CD4-positive, alpha-beta T cell (primary cell): ENCODE results near the gene CD55. TPM values are rescaled to one million over a fixed set of nuclear protein-coding genes. Genes with fewer than 3 reads are reported as not detected.
A peak's percentile ranks its signal among the peaks of the same experiment; 100 is the strongest.

Experiments used
- ATAC-seq: fragments of 200-7000 bp; cut with Tn5 transposase; one replicate; pipeline ENCODE4 v1.10.0; 2022; ENCODE audit warnings: mild to moderate bottlenecking; ENCODE audit not compliant: poor library complexity
- CTCF ChIA-PET: fragments of 350-600 bp; sonication (Branson Sonifier 250); formaldehyde crosslinking; loops from one replicate; lab custom pipeline; 2021; ENCODE audit warnings: antibody characterized with exemption, inconsistent platforms; lab: Charles Lee
- POLR2A ChIA-PET: fragments of 350-600 bp; sonication (Branson Sonifier 250); formaldehyde crosslinking; loops from one replicate; lab custom pipeline; 2021; ENCODE audit warnings: antibody characterized with exemption, inconsistent platforms; lab: Charles Lee
- DNase-seq, 14 experiments: peaks; one replicate each; pipeline ENCODE4 v3.0.0-alpha.2; 2013 to 2020; ENCODE audit warnings: mixed read lengths in 2 of 14
- H3K27ac ChIP-seq, 2 donors: one replicate each; pipeline versions ENCODE4 v1.5.1 to v1.7.0; 2013; ENCODE audit warnings: low read length in 2 of 2, low read depth in 1 of 2, mild to moderate bottlenecking in 1 of 2
- H3K27me3 ChIP-seq, 2 experiments: 1 replicate in 1 of 2; 2 replicates in 1 of 2; pipeline versions ENCODE4 v1.6.1 to v1.7.0; 2013; ENCODE audit warnings: low read length in 2 of 2, control low read depth in 1 of 2, mild to moderate bottlenecking in 1 of 2, moderate library complexity in 1 of 2; ENCODE audit not compliant: insufficient read depth in 2 of 2, control insufficient read depth in 1 of 2
- H3K36me3 ChIP-seq: one replicate; pipeline ENCODE4 v1.6.1; 2013; ENCODE audit warnings: low read length, control low read depth; ENCODE audit not compliant: insufficient read depth
- H3K4me1 ChIP-seq: one replicate; pipeline ENCODE4 v1.6.1; 2013; ENCODE audit warnings: low read length, control low read depth; ENCODE audit not compliant: insufficient read depth
- H3K4me3 ChIP-seq: one replicate; pipeline ENCODE4 v1.5.1; 2013; ENCODE audit warnings: mild to moderate bottlenecking, low read length, moderate library complexity
- H3K9me3 ChIP-seq, 2 experiments: 1 replicate in 1 of 2; 2 replicates in 1 of 2; pipeline versions ENCODE4 v1.6.1 to v1.7.0; 2013; ENCODE audit warnings: low read length in 2 of 2, mild to moderate bottlenecking in 2 of 2, control low read depth in 1 of 2, moderate library complexity in 1 of 2; ENCODE audit not compliant: control insufficient read depth in 1 of 2, insufficient read depth in 1 of 2
- H3K27ac Mint-ChIP-seq: one replicate; pipeline ENCODE4 v1.8.0; 2020; ENCODE audit warnings: mixed read lengths
- H3K27me3 Mint-ChIP-seq: one replicate; pipeline ENCODE4 v1.8.0; 2021; ENCODE audit warnings: mixed read lengths
- H3K36me3 Mint-ChIP-seq: one replicate; pipeline ENCODE4 v1.8.0; 2021; ENCODE audit warnings: low read depth, mixed read lengths
- H3K4me1 Mint-ChIP-seq: one replicate; pipeline ENCODE4 v1.8.0; 2021; ENCODE audit warnings: low read depth, mixed read lengths
- H3K4me3 Mint-ChIP-seq: one replicate; pipeline ENCODE4 v1.8.0; 2020; ENCODE audit warnings: mild to moderate bottlenecking, mixed read lengths
- H3K9me3 Mint-ChIP-seq: one replicate; pipeline ENCODE4 v1.8.0; 2020; ENCODE audit warnings: mixed read lengths
- CTCF ChIP-seq: fragments of 200-600 bp; IDR thresholded peaks from one replicate; pipeline ENCODE4 v1.8.0; 2022; ENCODE audit warnings: antibody characterized with exemption, mild to moderate bottlenecking
- intact Hi-C, 2 experiments: fragments of 100-400 bp; cut with DNase I in 1 of 2; cut with micrococcal nuclease in 1 of 2; formaldehyde crosslinking; loops; one replicate each; pipeline versions ENCODE4 v1.15.1 to v1.9.0; 2023 to 2025; cut with DNase I, micrococcal nuclease
- polyA plus RNA-seq, 2 donors: library from polyadenylated mRNA; unstranded; fragments of 120-200 nt; gene quantifications; one replicate each; pipeline ENCODE4 v1.2.1, GENCODE V29; 2013
- total RNA-seq, 174 experiments: library from RNA in 2 of 174; stranded (reverse) in 2 of 174; gene quantifications; one replicate each; pipeline ENCODE4 v1.2.3 and lab custom pipeline; 2021 to 2026

CD55 gene
- total RNA-seq = 100 to 1,000 TPM; 218 to 229 TPM
- polyA plus RNA-seq (2013, experiment 1 of 2) = 61.8 TPM
- polyA plus RNA-seq (2013, experiment 2 of 2) = 79.1 TPM
- 69.8 to 455 (median 191) reads per million in 172 experiments for total RNA-seq (lab: John Stamatoyannopoulos, UW)

- Histone ChIP-seq H3K27ac (peak within 1 kb of the TSS; percentile 92 to 96), H3K27me3 (no peaks in the 10 kb centered on the region), H3K9me3 (no peaks in the 10 kb centered on the region), H3K36me3 (peaks cover 31% of the 10 kb centered on the region), H3K4me3 (peak within 1 kb of the TSS; percentile 98), H3K4me1 (peaks cover 24% of the 10 kb centered on the region)
- no peak for TF ChIP-seq CTCF
- H3K27me3 Mint-ChIP-seq = no peaks in the 10 kb centered on the region
- peak within 1 kb of the TSS; percentile 97 for H3K27ac Mint-ChIP-seq
- H3K9me3 Mint-ChIP-seq = no peaks in the 10 kb centered on the region
- POLR2A ChIA-PET = interaction anchor here (0.6 to 3.2 kb wide), 52 partner anchors 9 to 1690 kb away, joined by 3 to 66 read pairs (median 4); partner anchors contain the start of genes C4BPB, ELK4, FCMR and PFKFB2
- H3K4me1 Mint-ChIP-seq = peaks cover 45% of the 10 kb centered on the region
- DNase-seq (peak; percentile 95 to 100 (median 98)), ATAC-seq (peak; percentile 89)
- H3K4me3 Mint-ChIP-seq = peak within 1 kb of the TSS; percentile 94
- CTCF ChIA-PET = interaction anchor here (0.5 to 3.0 kb wide), 14 partner anchors 9 to 543 kb away, joined by 3 to 16 read pairs (median 4); partner anchors contain the start of gene PFKFB2
- H3K36me3 Mint-ChIP-seq = peaks cover 52% of the 10 kb centered on the region
- intact Hi-C loops = loop anchor here (1.0 to 10.0 kb wide), 7 partner anchors 16 to 434 kb away; partner anchors contain the start of genes PFKFB2 (in 2 of the 2), YOD1 (in 2 of the 2), C4BPB (in 1 of the 2) and CD46 (in 1 of the 2)
Measured at GRCh38 chr1:207321079-207321789, at the start of gene CD55. TSS of gene CD55 (plus strand) at chr1:207321678. CDS start at chr1:207321766, 88 bp downstream.

- H3K27me3 Mint-ChIP-seq = no peaks in the 10 kb centered on the region
- ChIA-PET CTCF (no interaction called here), POLR2A (interaction anchor here (1.9 kb wide), 1 partner anchor 47 kb away, joined by 5 read pairs; the partner anchor contains the start of gene CD55)
- H3K4me1 Mint-ChIP-seq = peaks cover 16% of the 10 kb centered on the region
- H3K9me3 Mint-ChIP-seq = peaks cover 9% of the 10 kb centered on the region
- no peak for ATAC-seq
- no peak overlapping the region for H3K27ac ChIP-seq
- no peak overlapping the region for H3K4me3 Mint-ChIP-seq
- H3K4me1 ChIP-seq = no peaks in the 10 kb centered on the region
- no peak for TF ChIP-seq CTCF
- intact Hi-C loops = no loop called here
- H3K9me3 ChIP-seq = no peaks in the 10 kb centered on the region
- no peak for DNase-seq
- no peak overlapping the region for H3K4me3 ChIP-seq
- H3K27me3 ChIP-seq = no peaks in the 10 kb centered on the region
- H3K36me3 Mint-ChIP-seq = no peaks in the 10 kb centered on the region
- H3K27ac Mint-ChIP-seq = no peak overlapping the region
- H3K36me3 ChIP-seq = no peaks in the 10 kb centered on the region
Measured at GRCh38 chr1:207274882-207275281, 46.6 kb upstream of the CD55 start.

- H3K27me3 ChIP-seq = no peaks in the 10 kb centered on the region
- no peaks in the 10 kb centered on the region for H3K9me3 ChIP-seq
- no peak for TF ChIP-seq CTCF
- Mint-ChIP-seq H3K9me3 (peaks cover 9% of the 10 kb centered on the region), H3K36me3 (no peaks in the 10 kb centered on the region), H3K27me3 (no peaks in the 10 kb centered on the region), H3K27ac (no peak overlapping the region), H3K4me1 (peaks cover 29% of the 10 kb centered on the region), H3K4me3 (no peak overlapping the region)
- CTCF ChIA-PET = no interaction called here
- DNase-seq = no peak
- H3K4me3 ChIP-seq = no peak overlapping the region
- no peaks in the 10 kb centered on the region for H3K36me3 ChIP-seq
- H3K4me1 ChIP-seq = no peaks in the 10 kb centered on the region
- H3K27ac ChIP-seq = no peak overlapping the region
- intact Hi-C loops = no loop called here
- ATAC-seq = no peak
- POLR2A ChIA-PET = interaction anchor here (0.6 to 1.9 kb wide), 2 partner anchors 45 to 680 kb away, joined by 4 to 5 read pairs; partner anchors contain the start of gene CD55
Measured at GRCh38 chr1:207276465-207276864, 45.0 kb upstream of the CD55 start.
